ENCODE results near the gene VPS33B. TPM values are rescaled to one million over a fixed set of nuclear protein-coding genes. Genes with fewer than 3 reads are reported as not detected.

The VPS33B gene
- total RNA-seq, 5 donors from 2014 or later (not counting 1 experiment from before 2014, with no cell fraction given) = 19.3 to 29.8 (median 26.0) TPM

- DNase-seq (no peak), ATAC-seq (replicated peaks in 1 of 4) (no peak)
- Histone ChIP-seq H3K27me3 (replicated peaks in 1 of 2; ENCODE audit: control insufficient read depth in 2 of 2, extremely low read depth in 1 of 2, insufficient read depth in 2 of 2, low read length in 1 of 2) (no peaks in the 10 kb centered on the region), H3K4me1 (ENCODE audit: control insufficient read depth in 1 of 2, extremely low read depth in 1 of 2, insufficient read depth in 2 of 2, low read length in 2 of 2) (no peaks in the 10 kb centered on the region), H3K4me3 (ENCODE audit: control insufficient read depth in 1 of 2, extremely low read depth in 1 of 2, low read length in 1 of 2) (no peak overlapping the region), H3K9me3 (no peaks in the 10 kb centered on the region), H3K36me3 (ENCODE audit: control insufficient read depth in 2 of 2, extremely low read depth in 1 of 2, insufficient read depth in 1 of 2, low read length in 1 of 2) (peaks cover 11 to 65% of the 10 kb centered on the region in 2 donors), H3K27ac (ENCODE audit: low read length) (no peak overlapping the region)
- ChIA-PET POLR2A (no interaction called here), CTCF (interaction anchor here in 1 of 2 donors (0.6 kb wide), 1 partner anchor 520 kb away, joined by 3 read pairs; no protein-coding TSS in a partner anchor)
- no peaks in the 10 kb centered on the region for H3K27me3 Mint-ChIP-seq
- no peak overlapping the region for H3K27ac Mint-ChIP-seq
- no peak overlapping the region for H3K4me3 Mint-ChIP-seq
- H3K9me3 Mint-ChIP-seq = no peaks in the 10 kb centered on the region
- H3K36me3 Mint-ChIP-seq = peaks cover 55% of the 10 kb centered on the region
- 100% methylated on average over 1 of the region's 3 CpGs for whole genome bisulfite sequencing (ENCODE audit: insufficient coverage)
- H3K4me1 Mint-ChIP-seq = no peaks in the 10 kb centered on the region
These were observed 21.2 kb downstream of the VPS33B start for GRCh38 chr15:91001209-91001608.

- Histone ChIP-seq H3K36me3 (ENCODE audit: control insufficient read depth in 2 of 2, extremely low read depth in 1 of 2, insufficient read depth in 1 of 2, low read length in 1 of 2) (peaks cover 0 to 48% of the 10 kb centered on the region in 2 donors), H3K4me3 (ENCODE audit: control insufficient read depth in 1 of 2, extremely low read depth in 1 of 2, low read length in 1 of 2) (no peak overlapping the region), H3K27me3 (replicated peaks in 1 of 2; ENCODE audit: control insufficient read depth in 2 of 2, extremely low read depth in 1 of 2, insufficient read depth in 2 of 2, low read length in 1 of 2) (no peaks in the 10 kb centered on the region), H3K4me1 (ENCODE audit: control insufficient read depth in 1 of 2, extremely low read depth in 1 of 2, insufficient read depth in 2 of 2, low read length in 2 of 2) (peaks cover 3 to 7% of the 10 kb centered on the region in 2 experiments), H3K27ac (ENCODE audit: low read length) (no peak overlapping the region), H3K9me3 (no peaks in the 10 kb centered on the region)
- peak overlapping the region in 1 of 2 donors; percentile 22 for H3K27ac Mint-ChIP-seq
- H3K4me3 Mint-ChIP-seq = no peak overlapping the region
- H3K9me3 Mint-ChIP-seq = no peaks in the 10 kb centered on the region
- ATAC-seq (replicated peaks in 1 of 4) (no peak), DNase-seq (no peak)
- CTCF ChIA-PET = no interaction called here
- 88% methylated on average over 6 of the region's 8 CpGs for WGBS (ENCODE audit: insufficient coverage)
- POLR2A ChIA-PET = no interaction called here
- H3K4me1 Mint-ChIP-seq = peaks cover 10 to 13% (median 11%) of the 10 kb centered on the region in 3 donors
- H3K27me3 Mint-ChIP-seq = no peaks in the 10 kb centered on the region
- H3K36me3 Mint-ChIP-seq = peaks cover 39% of the 10 kb centered on the region
These were observed 23.7 kb downstream of the VPS33B start for GRCh38 chr15:90998737-90999136.

- POLR2A ChIA-PET = interaction anchor here (0.5 to 0.7 kb wide), 4 partner anchors 15 to 521 kb away, joined by 3 to 7 read pairs (median 3); no protein-coding TSS in a partner anchor
- H3K9me3 ChIP-seq = no peaks in the 10 kb centered on the region
- ATAC-seq (replicated peaks in 1 of 4) (peak; percentile 97 to 99 (median 98)), DNase-seq (peak; percentile 89 to 98 (median 95))
- CTCF ChIA-PET = no interaction called here
- no peaks in the 10 kb centered on the region for H3K27me3 ChIP-seq (replicated peaks in 1 of 2; ENCODE audit: control insufficient read depth in 2 of 2, extremely low read depth in 1 of 2, insufficient read depth in 2 of 2, low read length in 1 of 2)
- Mint-ChIP-seq H3K4me1 (peaks cover 21 to 30% (median 22%) of the 10 kb centered on the region in 3 donors), H3K4me3 (peak within 1 kb of the TSS; percentile 99 to 100 (median 99)), H3K9me3 (no peaks in the 10 kb centered on the region), H3K36me3 (peaks cover 15% of the 10 kb centered on the region), H3K27me3 (no peaks in the 10 kb centered on the region), H3K27ac (peak within 1 kb of the TSS; percentile 95 to 97)
- H3K4me3 ChIP-seq (ENCODE audit: control insufficient read depth in 1 of 2, extremely low read depth in 1 of 2, low read length in 1 of 2) = peak within 1 kb of the TSS; percentile 75 to 83
- H3K27ac ChIP-seq (ENCODE audit: low read length) = peak within 1 kb of the TSS; percentile 80
- H3K36me3 ChIP-seq (ENCODE audit: control insufficient read depth in 2 of 2, extremely low read depth in 1 of 2, insufficient read depth in 1 of 2, low read length in 1 of 2) = peaks cover 0 to 18% of the 10 kb centered on the region in 2 donors
- H3K4me1 ChIP-seq (ENCODE audit: control insufficient read depth in 1 of 2, extremely low read depth in 1 of 2, insufficient read depth in 2 of 2, low read length in 2 of 2) = peaks cover 3 to 15% of the 10 kb centered on the region in 2 experiments
- under 1% methylated on average over 63 of the region's 75 CpGs for WGBS (ENCODE audit: insufficient coverage)
These were observed 27.7 kb downstream of the VPS33B start, which contains the start of gene PRC1 for GRCh38 chr15:90994417-90995311. TSS of gene PRC1 (minus strand) at chr15:90994535. CDS start at chr15:90994417, 118 bp downstream.

GRCh38 chr15:90994059-90994416 is 28.4 kb downstream of the VPS33B start:
- Mint-ChIP-seq H3K4me1 (peaks cover 21 to 30% (median 22%) of the 10 kb centered on the region in 3 donors), H3K4me3 (peak overlapping the region; percentile 99 to 100 (median 99)), H3K9me3 (no peaks in the 10 kb centered on the region), H3K27ac (peak overlapping the region; percentile 95 to 97), H3K27me3 (no peaks in the 10 kb centered on the region), H3K36me3 (peaks cover 12% of the 10 kb centered on the region)
- DNase-seq (peak in 5 of 35 experiments; percentile 1 to 7 (median 2)), ATAC-seq (replicated peaks in 1 of 4) (peak; percentile 8 to 25 (median 14))
- H3K4me3 ChIP-seq (ENCODE audit: control insufficient read depth in 1 of 2, extremely low read depth in 1 of 2, low read length in 1 of 2) = peak overlapping the region; percentile 75 to 83
- peak overlapping the region; percentile 61 for H3K27ac ChIP-seq (ENCODE audit: low read length)
- H3K36me3 ChIP-seq (ENCODE audit: control insufficient read depth in 2 of 2, extremely low read depth in 1 of 2, insufficient read depth in 1 of 2, low read length in 1 of 2) = peaks cover 0 to 14% of the 10 kb centered on the region in 2 donors
- ChIA-PET POLR2A (interaction anchor here (0.6 to 0.7 kb wide), 4 partner anchors 14 to 522 kb away, joined by 3 to 7 read pairs (median 4); no protein-coding TSS in a partner anchor), CTCF (interaction anchor here in 1 of 2 donors (0.8 kb wide), 1 partner anchor 61 kb away, joined by 4 read pairs; the partner anchor contains the start of gene HDDC3)
- WGBS (ENCODE audit: insufficient coverage) = under 1% methylated on average over 50 of the region's 50 CpGs
- H3K27me3 ChIP-seq (replicated peaks in 1 of 2; ENCODE audit: control insufficient read depth in 2 of 2, extremely low read depth in 1 of 2, insufficient read depth in 2 of 2, low read length in 1 of 2) = no peaks in the 10 kb centered on the region
- no peaks in the 10 kb centered on the region for H3K9me3 ChIP-seq
- peaks cover 3 to 18% of the 10 kb centered on the region in 2 experiments for H3K4me1 ChIP-seq (ENCODE audit: control insufficient read depth in 1 of 2, extremely low read depth in 1 of 2, insufficient read depth in 2 of 2, low read length in 2 of 2)

- Histone ChIP-seq H3K4me1 (ENCODE audit: control insufficient read depth in 1 of 2, extremely low read depth in 1 of 2, insufficient read depth in 2 of 2, low read length in 2 of 2) (peaks cover 3 to 24% of the 10 kb centered on the region in 2 experiments), H3K4me3 (ENCODE audit: control insufficient read depth in 1 of 2, extremely low read depth in 1 of 2, low read length in 1 of 2) (no peak overlapping the region), H3K27me3 (replicated peaks in 1 of 2; ENCODE audit: control insufficient read depth in 2 of 2, extremely low read depth in 1 of 2, insufficient read depth in 2 of 2, low read length in 1 of 2) (no peaks in the 10 kb centered on the region), H3K36me3 (ENCODE audit: control insufficient read depth in 2 of 2, extremely low read depth in 1 of 2, insufficient read depth in 1 of 2, low read length in 1 of 2) (no peaks in the 10 kb centered on the region), H3K9me3 (no peaks in the 10 kb centered on the region), H3K27ac (ENCODE audit: low read length) (no peak overlapping the region)
- WGBS (ENCODE audit: insufficient coverage) = 100% methylated on average over 6 of the region's 6 CpGs
- H3K9me3 Mint-ChIP-seq = no peaks in the 10 kb centered on the region
- no peak overlapping the region for H3K27ac Mint-ChIP-seq
- H3K36me3 Mint-ChIP-seq = no peaks in the 10 kb centered on the region
- DNase-seq (no peak), ATAC-seq (replicated peaks in 1 of 4) (no peak)
- H3K4me1 Mint-ChIP-seq = peaks cover 30 to 46% (median 31%) of the 10 kb centered on the region in 3 donors
- ChIA-PET CTCF (no interaction called here), POLR2A (interaction anchor here in 1 of 2 donors (0.7 kb wide), 1 partner anchor 34 kb away, joined by 3 read pairs; no protein-coding TSS in a partner anchor)
- H3K4me3 Mint-ChIP-seq = no peak overlapping the region
- H3K27me3 Mint-ChIP-seq = no peaks in the 10 kb centered on the region
These were observed 30.7 kb downstream of the VPS33B start for GRCh38 chr15:90991587-90992285.

GRCh38 chr15:90990446-90990845 is 31.9 kb downstream of the VPS33B start:
- DNase-seq = no peak
- Histone ChIP-seq H3K27ac (ENCODE audit: low read length) (no peak overlapping the region), H3K9me3 (no peaks in the 10 kb centered on the region), H3K4me1 (ENCODE audit: control insufficient read depth in 1 of 2, extremely low read depth in 1 of 2, insufficient read depth in 2 of 2, low read length in 2 of 2) (peaks cover 3 to 24% of the 10 kb centered on the region in 2 experiments), H3K27me3 (replicated peaks in 1 of 2; ENCODE audit: control insufficient read depth in 2 of 2, extremely low read depth in 1 of 2, insufficient read depth in 2 of 2, low read length in 1 of 2) (no peaks in the 10 kb centered on the region), H3K4me3 (ENCODE audit: control insufficient read depth in 1 of 2, extremely low read depth in 1 of 2, low read length in 1 of 2) (no peak overlapping the region), H3K36me3 (ENCODE audit: control insufficient read depth in 2 of 2, extremely low read depth in 1 of 2, insufficient read depth in 1 of 2, low read length in 1 of 2) (no peaks in the 10 kb centered on the region)
- no peak overlapping the region for H3K27ac Mint-ChIP-seq
- H3K36me3 Mint-ChIP-seq = no peaks in the 10 kb centered on the region
- WGBS (ENCODE audit: insufficient coverage) = 80% methylated on average over 1 of the region's 4 CpGs
- no peak for ATAC-seq (replicated peaks in 1 of 4)
- peaks cover 27 to 43% (median 30%) of the 10 kb centered on the region in 3 donors for H3K4me1 Mint-ChIP-seq
- H3K4me3 Mint-ChIP-seq = no peak overlapping the region
- CTCF ChIA-PET = no interaction called here
- H3K27me3 Mint-ChIP-seq = no peaks in the 10 kb centered on the region
- POLR2A ChIA-PET = no interaction called here
- no peaks in the 10 kb centered on the region for H3K9me3 Mint-ChIP-seq

Data from T-cell (primary cell).